ENCODE measurements around the gene MARCHF11.

- no peak for TF ChIP-seq CHD2 (IDR thresholded peaks at IDR 0.05; ENCODE audit: low read length)
- TF ChIP-seq RAD21 (IDR thresholded peaks at IDR 0.05 in 1 of 2, conservative IDR thresholded peaks at IDR 0.05 in 1 of 2; ENCODE audit: low read depth in 2 of 2, low read length in 2 of 2), result no peak
- no peak for TF ChIP-seq NANOG (IDR thresholded peaks at IDR 0.05; ENCODE audit: insufficient read depth, low read depth, low read length, poor library complexity, severe bottlenecking)
- no peak for TF ChIP-seq CTCF (IDR thresholded peaks at IDR 0.05; ENCODE audit: control extremely low read depth in 1 of 3, insufficient read depth in 1 of 3, low read depth in 1 of 3, low read length in 3 of 3)
- TF ChIP-seq POLR2A (IDR thresholded peaks at IDR 0.05; ENCODE audit: control extremely low read depth in 1 of 2, low read depth in 2 of 2, low read length in 2 of 2), result no peak
- peak; percentile 20 for TF ChIP-seq ASH2L (IDR thresholded peaks at IDR 0.05; ENCODE audit: low read length)
- TF ChIP-seq POLR2AphosphoS5 (IDR thresholded peaks at IDR 0.05; ENCODE audit: low read depth, low read length), result no peak
- no peak for TF ChIP-seq BRCA1 (IDR thresholded peaks at IDR 0.05; ENCODE audit: low read depth, low read length)
- peak; percentile 85 for TF ChIP-seq EZH2 (IDR thresholded peaks at IDR 0.05; ENCODE audit: low read depth, low read length, severe bottlenecking)
- no peak for TF ChIP-seq SP1 (IDR thresholded peaks at IDR 0.05; ENCODE audit: low read depth, low read length)
- no peak for TF ChIP-seq SIN3A (conservative IDR thresholded peaks at IDR 0.05 in 1 of 2, IDR thresholded peaks at IDR 0.05 in 1 of 2; ENCODE audit: low read depth in 1 of 2, low read length in 2 of 2)
- TF ChIP-seq TCF12 (IDR thresholded peaks at IDR 0.05; ENCODE audit: low read depth, low read length), result no peak
- TF ChIP-seq JUND (IDR thresholded peaks at IDR 0.05; ENCODE audit: low read length), result no peak
Observed at GRCh38 chr5:16179936-16180788, 571 bp upstream of the MARCHF11 start.

All from H1 (cell line).